ENCODE measurements around the gene SH2D7. TPM values are rescaled to one million over a fixed set of nuclear protein-coding genes. Genes with fewer than 3 reads are reported as not detected.

Gene SH2D7
- total RNA-seq (2021) = not detected in 2 replicates
- long read RNA-seq = 0 reads

- H3K9ac ChIP-seq (ENCODE audit: extremely low read depth, insufficient read length, low read length) = no peak within 1 kb of the TSS
- H3K27ac Mint-ChIP-seq = no peak within 1 kb of the TSS
- no peaks in the 10 kb centered on the region for H3K23me2 ChIP-seq (ENCODE audit: insufficient read length, low read depth, low read length, poor library complexity, severe bottlenecking)
- no peaks in the 10 kb centered on the region for H3K4me1 ChIP-seq (ENCODE audit: insufficient read depth, low read length)
- no peak within 1 kb of the TSS for H3K27ac ChIP-seq (ENCODE audit: insufficient read length, low read depth, low read length)
- no peaks in the 10 kb centered on the region for H3K79me1 ChIP-seq (ENCODE audit: insufficient read depth, low read depth, low read length, poor library complexity, severe bottlenecking)
- H3K27me3 Mint-ChIP-seq (ENCODE audit: low read depth) = peaks cover 51% of the 10 kb centered on the region
- H2BK20ac ChIP-seq (ENCODE audit: low read depth, low read length, poor library complexity, severe bottlenecking) = no peak within 1 kb of the TSS
- no peak within 1 kb of the TSS for H3K4me2 ChIP-seq (ENCODE audit: insufficient read depth, insufficient read length, low read length)
- no peak within 1 kb of the TSS for H4K91ac ChIP-seq (ENCODE audit: insufficient read length, low read depth, low read length)
- H3K23ac ChIP-seq (ENCODE audit: insufficient read length, low read depth, low read length) = no peak within 1 kb of the TSS
- no peak within 1 kb of the TSS for H2BK12ac ChIP-seq (ENCODE audit: insufficient read length, low read depth, low read length)
- no peak within 1 kb of the TSS for H3K18ac ChIP-seq (ENCODE audit: insufficient read length, low read depth, low read length)
- no CpG with 5 or more reads among the region's 11 CpGs for WGBS (ENCODE audit: extremely low coverage, insufficient read length, low lambda C conversion rate)
- TF ChIP-seq CTCF (conservative IDR thresholded peaks at IDR 0.05) = no peak
- peaks cover 0 to 3% of the 10 kb centered on the region in 2 experiments; a peak in 1 of 5 replicates for H3K9me3 Mint-ChIP-seq
- no peak for DNase-seq
- no peaks in the 10 kb centered on the region; the same call in 1 of the 2 replicates for H3K27me3 ChIP-seq (ENCODE audit: insufficient read depth, low read length)
- no peaks in the 10 kb centered on the region for H3K36me3 Mint-ChIP-seq (ENCODE audit: insufficient read depth in 1 of 3, low read depth in 3 of 3)
- H3K14ac ChIP-seq (ENCODE audit: insufficient read depth, low read length) = peak within 1 kb of the TSS; percentile 22; the same call in 1 of the 2 replicates
- H4K8ac ChIP-seq (replicated peaks; ENCODE audit: insufficient read length, low read depth, low read length) = no peak within 1 kb of the TSS
- H3K4me1 Mint-ChIP-seq = peaks cover 9 to 11% of the 10 kb centered on the region in 2 experiments
- H2BK15ac ChIP-seq (ENCODE audit: low read depth, low read length) = no peak within 1 kb of the TSS
- no peak within 1 kb of the TSS for H2AK5ac ChIP-seq (ENCODE audit: insufficient read length, low read length)
- H2AFZ ChIP-seq (ENCODE audit: low read length) = no peak within 1 kb of the TSS
- no peak within 1 kb of the TSS for H4K5ac ChIP-seq (ENCODE audit: insufficient read length, low read depth, low read length)
- H3K4me3 Mint-ChIP-seq = no peak within 1 kb of the TSS
- no peak within 1 kb of the TSS for H2BK5ac ChIP-seq (ENCODE audit: insufficient read length, low read length)
- H3K56ac ChIP-seq (ENCODE audit: insufficient read length, low read depth, low read length) = no peak within 1 kb of the TSS
- no peaks in the 10 kb centered on the region for H3K79me2 ChIP-seq (ENCODE audit: insufficient read depth, low read length)
- H3K9me3 ChIP-seq (ENCODE audit: control insufficient read depth, low read depth, low read length) = no peaks in the 10 kb centered on the region
- no peak within 1 kb of the TSS for H2BK120ac ChIP-seq (ENCODE audit: low read depth, low read length, poor library complexity, severe bottlenecking)
- no peaks in the 10 kb centered on the region for H4K20me1 ChIP-seq (ENCODE audit: control insufficient read depth, insufficient read depth, insufficient read length)
- no peak within 1 kb of the TSS for H3K4ac ChIP-seq (ENCODE audit: low read depth, low read length)
- H3T11ph ChIP-seq (ENCODE audit: low read length) = no peak within 1 kb of the TSS
Observed at GRCh38 chr15:78092261-78093041, at the start of gene SH2D7. Gene SH2D7, plus strand, starts transcription at chr15:78092561. Its CDS starts 24 bp downstream, at chr15:78092585.
